Activated T-cell treated with anti-CD3 and anti-CD28 coated beads, Interleukin-2, amount 50 U/mL, for 4 hours (primary cell): ENCODE measurements around the gene BDKRB1. TPM values are rescaled to one million over a fixed set of nuclear protein-coding genes. Genes with fewer than 3 reads are reported as not detected.

ENCODE experiments used
- ATAC-seq, 2 donors: fragments of 200-7000 bp; cut with Tn5 transposase; one replicate each; pipeline ENCODE4 v1.10.0; 2021
- DNase-seq: peaks from one replicate; pipeline ENCODE4 v3.0.0-alpha.2; 2020
- H3K27me3 Mint-ChIP-seq: one replicate; pipeline ENCODE4 v1.8.0; 2021; ENCODE audit warnings: low read depth, mixed read lengths
- H3K36me3 Mint-ChIP-seq: one replicate; pipeline ENCODE4 v1.8.0; 2022; ENCODE audit warnings: mixed read lengths; ENCODE audit not compliant: insufficient read depth
- H3K4me1 Mint-ChIP-seq: one replicate; pipeline ENCODE4 v1.8.0; 2021; ENCODE audit warnings: low read depth, mixed read lengths
- H3K4me3 Mint-ChIP-seq: one replicate; pipeline ENCODE4 v1.8.0; 2021; ENCODE audit warnings: mild to moderate bottlenecking, moderate library complexity, mixed read lengths
- H3K9me3 Mint-ChIP-seq: one replicate; pipeline ENCODE4 v1.8.0; 2021; ENCODE audit warnings: mixed read lengths
- total RNA-seq, 3 donors: library from RNA; stranded (reverse); gene quantifications; one replicate each; pipeline ENCODE4 v1.2.1, GENCODE V29; 2021

Gene BDKRB1
- total RNA-seq, 3 donors from 2014 or later: not detected

DNA sequence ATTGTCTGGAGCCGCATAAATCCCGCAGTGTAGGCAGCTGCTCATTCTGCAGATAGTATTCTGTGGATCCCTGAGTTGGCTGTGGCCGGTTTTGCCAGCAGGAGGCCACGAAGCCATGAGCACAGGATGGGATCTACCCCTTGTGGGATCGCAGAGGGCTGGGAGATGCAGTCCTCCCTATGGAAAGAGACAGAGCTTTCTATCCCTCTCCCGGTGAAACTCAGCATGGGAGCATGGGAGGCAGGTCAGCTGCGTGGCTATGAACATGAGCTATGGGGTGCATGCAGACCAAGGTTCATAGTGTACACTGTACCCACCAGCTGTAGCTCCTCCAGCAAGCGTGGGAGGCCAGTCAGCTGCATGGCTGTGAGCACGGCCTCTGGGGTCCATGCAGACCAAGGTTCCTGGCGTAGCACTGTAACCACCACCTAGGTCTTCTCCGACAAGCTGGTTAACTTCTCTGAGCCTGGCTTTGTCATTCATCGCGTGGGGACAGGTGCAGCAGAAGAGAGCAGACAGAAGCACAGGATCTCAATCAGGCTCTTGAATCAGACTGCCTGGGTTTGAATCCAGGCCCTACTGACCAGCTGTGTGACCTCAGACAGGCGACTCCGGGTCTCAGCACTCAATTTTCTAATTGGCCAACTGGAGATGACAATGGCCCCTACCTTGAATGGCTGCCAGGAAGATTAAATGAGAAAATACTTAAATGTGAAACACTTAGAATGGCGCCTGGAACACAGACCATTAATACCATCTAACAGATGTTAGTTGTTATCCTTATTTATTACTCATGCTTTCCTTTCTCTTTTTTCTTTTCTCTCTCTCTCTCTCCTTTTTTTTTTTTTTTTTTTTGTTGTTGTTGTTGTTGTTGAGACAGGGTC lies 6.0 kb downstream of the BDKRB1 start:
- no peak for DNase-seq
- H3K27me3 Mint-ChIP-seq: peaks cover 13% of the 10 kb centered on the region
- H3K9me3 Mint-ChIP-seq: no peaks in the 10 kb centered on the region
- H3K36me3 Mint-ChIP-seq: no peaks in the 10 kb centered on the region
- no peak for ATAC-seq
- H3K4me3 Mint-ChIP-seq: no peak overlapping the region
- no peaks in the 10 kb centered on the region for H3K4me1 Mint-ChIP-seq

DNA sequence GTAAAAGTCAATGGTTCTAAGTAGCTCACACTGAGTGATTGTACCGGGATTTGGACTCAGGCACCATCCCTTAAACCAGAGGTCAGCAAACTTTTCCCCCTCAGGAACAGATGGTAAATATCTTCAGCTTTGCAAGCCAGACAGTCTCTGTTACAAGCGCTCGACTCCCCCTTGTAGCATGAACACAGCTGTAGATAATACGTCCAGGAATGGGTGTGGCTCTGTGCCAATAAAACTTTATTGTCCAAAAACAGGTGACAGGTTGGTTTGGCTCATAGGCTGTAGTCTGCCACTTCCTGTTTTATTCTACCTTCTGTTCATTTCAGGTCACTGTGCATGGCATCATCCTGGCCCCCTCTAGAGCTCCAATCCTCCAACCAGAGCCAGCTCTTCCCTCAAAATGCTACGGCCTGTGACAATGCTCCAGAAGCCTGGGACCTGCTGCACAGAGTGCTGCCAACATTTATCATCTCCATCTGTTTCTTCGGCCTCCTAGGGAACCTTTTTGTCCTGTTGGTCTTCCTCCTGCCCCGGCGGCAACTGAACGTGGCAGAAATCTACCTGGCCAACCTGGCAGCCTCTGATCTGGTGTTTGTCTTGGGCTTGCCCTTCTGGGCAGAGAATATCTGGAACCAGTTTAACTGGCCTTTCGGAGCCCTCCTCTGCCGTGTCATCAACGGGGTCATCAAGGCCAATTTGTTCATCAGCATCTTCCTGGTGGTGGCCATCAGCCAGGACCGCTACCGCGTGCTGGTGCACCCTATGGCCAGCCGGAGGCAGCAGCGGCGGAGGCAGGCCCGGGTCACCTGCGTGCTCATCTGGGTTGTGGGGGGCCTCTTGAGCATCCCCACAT lies 7.6 kb downstream of the BDKRB1 start:
- ATAC-seq (no peak), DNase-seq (no peak)
- H3K36me3 Mint-ChIP-seq: no peaks in the 10 kb centered on the region
- H3K4me3 Mint-ChIP-seq: no peak overlapping the region
- H3K4me1 Mint-ChIP-seq: no peaks in the 10 kb centered on the region
- H3K27me3 Mint-ChIP-seq: peaks cover 8% of the 10 kb centered on the region
- H3K9me3 Mint-ChIP-seq: no peaks in the 10 kb centered on the region

DNA sequence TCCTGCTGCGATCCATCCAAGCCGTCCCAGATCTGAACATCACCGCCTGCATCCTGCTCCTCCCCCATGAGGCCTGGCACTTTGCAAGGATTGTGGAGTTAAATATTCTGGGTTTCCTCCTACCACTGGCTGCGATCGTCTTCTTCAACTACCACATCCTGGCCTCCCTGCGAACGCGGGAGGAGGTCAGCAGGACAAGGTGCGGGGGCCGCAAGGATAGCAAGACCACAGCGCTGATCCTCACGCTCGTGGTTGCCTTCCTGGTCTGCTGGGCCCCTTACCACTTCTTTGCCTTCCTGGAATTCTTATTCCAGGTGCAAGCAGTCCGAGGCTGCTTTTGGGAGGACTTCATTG lies 8.2 kb downstream of the BDKRB1 start:
- no peaks in the 10 kb centered on the region for H3K36me3 Mint-ChIP-seq
- ATAC-seq: no peak
- no peaks in the 10 kb centered on the region for H3K4me1 Mint-ChIP-seq
- no peaks in the 10 kb centered on the region for H3K9me3 Mint-ChIP-seq
- peaks cover 8% of the 10 kb centered on the region for H3K27me3 Mint-ChIP-seq
- no peak overlapping the region for H3K4me3 Mint-ChIP-seq
- DNase-seq: no peak

DNA sequence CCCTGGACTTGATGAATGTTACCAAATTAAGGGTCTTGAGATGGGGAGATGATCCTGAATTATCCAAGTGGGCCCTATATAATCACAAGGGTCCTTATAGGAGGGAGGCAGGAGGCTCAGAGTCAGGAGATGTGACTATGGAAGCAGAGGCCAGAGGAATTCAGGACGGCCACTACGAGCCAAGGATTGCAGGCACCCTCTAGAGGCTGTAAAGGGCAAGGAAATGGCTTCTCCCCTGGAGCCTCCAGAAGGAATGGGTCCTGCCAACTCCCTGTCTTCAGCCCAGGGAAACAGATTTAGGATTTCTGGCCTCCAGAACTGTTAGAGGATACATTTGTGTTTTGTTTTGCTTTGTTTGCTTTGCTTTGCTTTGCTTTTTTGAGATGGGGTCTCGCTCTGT lies 8.8 kb downstream of the BDKRB1 start:
- no peaks in the 10 kb centered on the region for H3K36me3 Mint-ChIP-seq
- peaks cover 8% of the 10 kb centered on the region for H3K27me3 Mint-ChIP-seq

DNA sequence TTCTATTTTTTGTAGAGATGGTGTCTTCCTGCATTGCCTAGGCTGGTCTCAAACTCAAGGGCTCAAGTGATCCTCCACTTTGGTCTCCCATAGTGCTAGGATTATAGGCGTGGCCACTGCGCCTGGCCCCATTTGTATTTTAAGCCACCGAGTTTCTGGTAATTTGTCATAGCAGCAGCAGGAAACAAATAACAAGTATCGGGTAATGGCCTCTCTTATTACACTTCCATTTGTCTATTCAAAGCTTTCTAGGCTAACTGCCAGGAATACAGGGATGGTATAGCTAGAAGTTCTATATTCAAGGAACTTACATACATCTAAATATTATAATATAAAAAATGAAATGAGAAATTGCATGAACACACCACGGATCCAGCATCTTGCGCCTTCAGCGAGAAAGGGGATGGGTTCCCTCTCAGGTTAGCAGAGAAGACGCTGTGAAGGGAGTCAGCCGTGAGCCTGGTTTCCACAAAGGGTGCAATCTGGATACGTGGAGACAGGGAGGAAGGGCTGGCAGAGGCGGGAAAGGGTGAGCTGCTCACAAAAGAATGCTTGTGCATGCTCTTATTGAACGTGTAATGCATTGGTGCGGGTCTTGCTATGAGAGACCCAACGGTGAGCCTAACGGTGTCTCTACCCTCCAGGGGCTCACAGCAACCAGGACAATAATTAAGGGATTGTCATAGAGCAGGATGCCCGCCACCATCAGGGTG lies 9.5 kb downstream of the BDKRB1 start:
- H3K9me3 Mint-ChIP-seq: no peaks in the 10 kb centered on the region
- no peak for DNase-seq
- peaks cover 7% of the 10 kb centered on the region for H3K27me3 Mint-ChIP-seq
- ATAC-seq: no peak
- no peaks in the 10 kb centered on the region for H3K4me1 Mint-ChIP-seq
- no peaks in the 10 kb centered on the region for H3K36me3 Mint-ChIP-seq
- no peak overlapping the region for H3K4me3 Mint-ChIP-seq

More for the DNA sequence above, 8.8 kb downstream of the BDKRB1 start:
- H3K9me3 Mint-ChIP-seq: no peaks in the 10 kb centered on the region
- no peak overlapping the region for H3K4me3 Mint-ChIP-seq
- no peak for DNase-seq
- no peak for ATAC-seq
- H3K4me1 Mint-ChIP-seq: no peaks in the 10 kb centered on the region

DNA sequence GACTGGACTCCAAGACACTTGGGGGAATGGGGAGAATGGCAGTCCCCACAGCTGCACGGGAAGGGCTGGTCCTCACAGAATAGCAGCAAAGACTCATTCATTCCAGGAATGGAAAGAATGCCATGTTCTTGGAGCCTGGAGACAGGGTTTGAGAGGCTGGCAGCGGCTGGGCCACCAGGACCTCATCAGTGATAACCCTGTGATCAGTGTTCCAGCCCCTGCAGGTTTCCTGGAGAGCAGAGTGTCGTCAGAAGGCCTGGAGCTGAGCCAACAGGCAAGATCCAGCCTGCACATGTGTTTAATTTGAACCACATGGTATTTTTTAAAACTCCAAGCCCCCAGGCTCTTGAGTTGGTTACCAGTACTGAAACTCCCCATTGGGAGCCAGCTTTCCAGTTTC lies 11.3 kb downstream of the BDKRB1 start:
- Mint-ChIP-seq H3K4me1 (no peaks in the 10 kb centered on the region), H3K9me3 (no peaks in the 10 kb centered on the region), H3K36me3 (no peaks in the 10 kb centered on the region), H3K27me3 (peaks cover 4% of the 10 kb centered on the region), H3K4me3 (no peak overlapping the region)
- no peak for DNase-seq
- ATAC-seq: no peak

DNA sequence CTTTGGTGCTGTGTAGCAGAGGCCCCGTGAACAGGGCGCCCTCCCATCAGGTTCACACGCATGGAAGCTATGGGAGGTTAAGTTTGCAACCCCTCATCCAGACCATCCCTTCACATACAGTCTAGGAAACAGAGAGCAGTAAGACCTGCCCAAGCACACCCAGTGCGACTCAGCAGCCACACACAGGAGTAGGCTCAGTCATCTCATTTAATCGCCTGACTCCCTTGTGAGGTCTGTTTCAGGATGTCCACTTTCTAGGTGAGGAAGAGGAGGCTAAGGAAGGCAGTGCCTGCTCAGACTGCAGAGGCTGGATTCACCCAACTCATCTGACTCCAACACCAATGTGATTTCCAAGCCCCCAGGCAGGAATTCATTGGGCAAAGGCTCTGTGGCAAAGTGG lies 11.9 kb downstream of the BDKRB1 start:
- H3K36me3 Mint-ChIP-seq: no peaks in the 10 kb centered on the region
- H3K4me3 Mint-ChIP-seq: no peak overlapping the region
- H3K4me1 Mint-ChIP-seq: no peaks in the 10 kb centered on the region
- no peak for DNase-seq
- H3K27me3 Mint-ChIP-seq: peaks cover 4% of the 10 kb centered on the region
- no peaks in the 10 kb centered on the region for H3K9me3 Mint-ChIP-seq
- no peak for ATAC-seq

DNA sequence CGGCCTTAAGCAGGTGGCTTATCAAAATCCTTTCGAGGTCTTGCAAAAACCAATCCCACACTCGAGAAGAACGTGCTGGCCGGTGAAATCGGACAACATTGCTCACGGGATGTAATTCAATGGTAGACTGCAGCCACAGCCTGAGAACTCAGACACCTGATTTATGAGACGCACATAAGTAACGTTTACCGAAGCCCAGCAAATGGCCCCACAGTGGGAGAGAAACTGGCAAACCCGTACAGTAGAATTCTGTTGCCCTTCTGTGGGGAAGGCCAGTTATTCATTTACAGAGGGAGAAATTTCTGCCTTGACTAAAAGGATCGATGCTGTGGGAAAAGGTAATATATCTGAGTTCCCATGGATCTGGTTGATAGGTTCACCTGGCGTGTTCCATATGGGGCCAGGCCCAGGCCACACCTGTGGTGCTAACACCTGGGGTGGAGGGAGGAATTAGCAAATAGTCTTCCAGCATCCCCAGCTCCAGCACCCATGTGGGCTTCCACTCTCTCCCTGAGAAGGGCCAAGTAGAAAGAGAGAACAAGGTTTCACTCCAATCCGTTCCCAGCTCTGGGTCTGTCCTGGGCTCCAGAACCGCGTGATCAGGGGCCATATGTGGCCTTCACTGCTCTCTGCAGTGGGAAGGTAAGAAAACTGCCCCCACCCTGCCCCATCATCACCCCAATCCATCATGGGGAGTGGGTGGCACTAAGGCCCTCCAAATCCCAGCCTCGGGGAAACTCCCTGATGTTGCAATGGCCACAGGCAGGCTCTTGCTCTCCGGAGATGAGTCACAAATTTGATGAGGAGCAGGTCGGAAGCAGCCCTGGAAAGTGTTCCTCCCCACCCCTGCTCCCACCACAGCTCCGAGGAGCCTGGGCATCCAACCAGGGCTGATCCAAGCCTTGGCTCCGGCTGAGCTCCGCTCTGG lies 12.7 kb downstream of the BDKRB1 start:
- H3K27me3 Mint-ChIP-seq: peaks cover 4% of the 10 kb centered on the region

DNA sequence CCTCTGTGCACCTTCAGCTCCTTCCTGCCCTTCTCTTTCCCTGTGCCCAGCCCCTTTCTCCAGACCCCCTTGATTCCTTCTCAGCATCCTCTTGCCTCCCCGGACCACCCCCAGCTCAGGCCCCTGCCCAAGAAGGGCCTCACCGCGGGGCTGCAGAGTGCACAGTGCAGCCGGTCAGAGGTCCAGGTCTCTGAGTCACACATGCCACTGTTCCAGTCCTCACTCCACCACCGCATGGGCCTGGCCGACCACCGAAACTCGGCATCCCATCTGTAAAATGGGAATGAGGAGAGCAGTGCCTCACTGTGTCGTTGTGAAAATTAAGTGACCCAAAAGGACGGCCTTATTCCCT lies 13.3 kb downstream of the BDKRB1 start:
- ATAC-seq: no peak

More for the DNA sequence above, 12.7 kb downstream of the BDKRB1 start:
- no peak for DNase-seq
- no peaks in the 10 kb centered on the region for H3K4me1 Mint-ChIP-seq
- no peaks in the 10 kb centered on the region for H3K9me3 Mint-ChIP-seq
- no peaks in the 10 kb centered on the region for H3K36me3 Mint-ChIP-seq
- H3K4me3 Mint-ChIP-seq: no peak overlapping the region
- ATAC-seq: no peak

DNA sequence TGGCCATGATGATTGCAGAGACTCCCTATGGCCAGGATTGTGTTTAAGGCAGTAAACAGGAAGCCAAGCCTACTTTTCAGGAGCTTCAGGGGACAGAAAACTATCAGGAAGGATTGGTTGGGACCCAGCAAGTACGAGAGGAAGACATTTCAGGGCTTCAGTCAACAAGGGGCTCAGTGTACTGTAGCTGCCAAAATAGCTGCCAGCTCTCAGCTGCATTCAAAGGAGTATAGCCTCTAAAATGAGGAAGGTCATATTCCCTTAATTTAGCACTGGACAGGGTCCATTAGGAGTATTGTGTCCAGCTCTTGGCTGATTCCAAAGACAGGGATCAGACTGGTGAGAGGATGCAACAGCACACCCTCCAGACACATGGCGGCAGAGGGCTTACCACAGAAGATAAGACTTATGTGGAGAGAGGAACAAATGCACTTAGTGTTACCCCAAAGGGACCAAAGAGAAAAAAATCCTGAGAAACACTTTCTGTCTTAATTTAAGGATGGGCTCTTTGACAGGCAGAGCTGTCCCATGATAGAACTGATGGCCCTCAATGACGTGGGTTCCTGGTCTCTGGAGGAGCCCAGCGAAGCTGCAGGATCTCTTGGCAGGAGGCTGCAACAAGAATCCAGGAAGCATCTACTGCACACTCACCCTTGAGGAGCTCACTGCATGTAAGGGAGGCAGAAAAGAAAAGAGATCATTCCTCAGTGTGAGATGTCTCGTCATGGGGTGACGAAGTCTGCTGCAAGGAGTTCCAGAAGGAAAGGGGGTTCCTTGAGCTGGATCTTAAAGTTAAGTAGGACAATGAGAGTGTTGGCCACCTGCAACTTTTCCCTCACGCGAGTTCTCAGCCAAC lies 14.8 kb downstream of the BDKRB1 start:
- ATAC-seq (no peak), DNase-seq (no peak)
- no peaks in the 10 kb centered on the region for H3K4me1 Mint-ChIP-seq
- H3K9me3 Mint-ChIP-seq: no peaks in the 10 kb centered on the region
- H3K36me3 Mint-ChIP-seq: no peaks in the 10 kb centered on the region
- no peak overlapping the region for H3K4me3 Mint-ChIP-seq
- peaks cover 4% of the 10 kb centered on the region for H3K27me3 Mint-ChIP-seq

More for the DNA sequence above, 13.3 kb downstream of the BDKRB1 start:
- no peaks in the 10 kb centered on the region for H3K9me3 Mint-ChIP-seq
- H3K4me1 Mint-ChIP-seq: no peaks in the 10 kb centered on the region
- peaks cover 4% of the 10 kb centered on the region for H3K27me3 Mint-ChIP-seq
- H3K36me3 Mint-ChIP-seq: no peaks in the 10 kb centered on the region
- DNase-seq: no peak
- H3K4me3 Mint-ChIP-seq: no peak overlapping the region

DNA sequence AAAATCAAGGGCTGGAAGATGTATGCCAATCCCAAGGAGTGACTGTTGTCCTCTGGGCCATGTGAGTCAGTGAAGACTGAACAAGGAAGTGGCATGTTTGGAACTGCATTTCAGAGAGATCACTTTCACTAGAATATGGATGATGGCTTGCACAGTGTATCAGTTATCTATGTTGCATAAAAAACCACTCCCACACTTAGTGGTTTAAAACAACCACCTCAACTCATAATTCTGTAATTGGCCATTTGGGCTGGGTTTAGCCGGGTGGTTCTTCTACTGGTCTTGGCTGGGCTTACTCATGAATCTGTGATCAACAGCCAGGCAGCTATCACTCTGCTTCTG lies 15.4 kb downstream of the BDKRB1 start:
- no peaks in the 10 kb centered on the region for H3K9me3 Mint-ChIP-seq
- no peak overlapping the region for H3K4me3 Mint-ChIP-seq
- no peaks in the 10 kb centered on the region for H3K4me1 Mint-ChIP-seq
- DNase-seq (no peak), ATAC-seq (no peak)
- no peaks in the 10 kb centered on the region for H3K36me3 Mint-ChIP-seq
- H3K27me3 Mint-ChIP-seq: peaks cover 3% of the 10 kb centered on the region

DNA sequence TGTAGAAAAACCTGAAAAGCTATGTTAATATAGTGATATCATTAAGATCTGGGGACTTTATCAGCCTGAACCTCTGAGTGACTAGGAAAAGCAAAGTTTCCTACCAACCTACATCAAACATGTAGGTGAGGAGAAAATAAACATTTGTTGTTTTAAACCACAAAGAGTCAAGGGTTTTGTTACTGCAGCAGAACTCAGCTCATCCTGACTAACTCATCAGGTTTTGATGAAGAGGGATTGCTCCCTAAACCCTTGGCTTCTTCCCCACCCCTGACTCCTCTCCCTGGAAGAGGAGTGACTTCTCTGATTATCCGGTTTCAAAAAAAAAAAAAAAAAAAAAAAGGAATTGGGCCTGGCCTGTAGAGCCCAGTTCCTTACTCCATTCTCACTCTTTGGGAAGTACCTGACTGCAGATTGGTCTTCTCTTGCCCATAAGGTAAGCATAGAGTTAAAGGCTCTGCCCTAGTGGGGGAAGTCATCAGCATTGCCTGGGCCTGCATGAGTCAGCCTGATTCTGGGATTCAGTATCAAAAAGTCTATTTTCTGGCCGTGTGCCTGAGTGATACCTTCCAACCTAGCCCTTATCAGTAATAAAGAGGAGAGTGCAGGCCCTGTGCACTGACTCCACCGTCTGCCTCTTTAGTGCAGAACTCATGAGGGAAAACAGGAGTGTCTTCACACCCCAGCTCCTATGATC lies 16.9 kb downstream of the BDKRB1 start:
- Mint-ChIP-seq H3K27me3 (no peaks in the 10 kb centered on the region), H3K36me3 (no peaks in the 10 kb centered on the region), H3K4me1 (no peaks in the 10 kb centered on the region), H3K9me3 (peaks cover 3% of the 10 kb centered on the region), H3K4me3 (no peak overlapping the region)
- ATAC-seq: no peak
- no peak for DNase-seq

DNA sequence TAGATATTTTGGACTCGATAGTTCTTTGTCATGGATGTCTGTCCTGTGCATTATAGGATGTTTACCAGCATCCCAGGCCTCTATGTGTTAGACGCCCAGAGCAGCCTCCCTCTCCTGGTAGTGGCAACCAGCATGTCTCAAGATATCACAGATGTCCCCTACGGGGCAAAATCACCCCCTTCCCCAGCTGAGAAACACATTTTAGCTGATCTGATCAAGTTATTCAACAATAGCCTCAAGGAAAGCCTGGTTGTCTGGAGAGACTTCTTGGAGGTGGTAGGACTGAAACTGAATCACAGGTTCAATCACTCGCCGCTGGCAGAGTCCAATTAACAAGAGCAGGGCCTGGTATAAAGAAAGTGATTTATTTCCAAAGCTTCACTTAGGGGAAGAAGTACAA lies 17.6 kb downstream of the BDKRB1 start:
- Mint-ChIP-seq H3K36me3 (no peaks in the 10 kb centered on the region), H3K4me3 (no peak overlapping the region), H3K4me1 (no peaks in the 10 kb centered on the region), H3K9me3 (peaks cover 4% of the 10 kb centered on the region), H3K27me3 (no peaks in the 10 kb centered on the region)
- DNase-seq: no peak
- ATAC-seq: no peak
